GM13977 (cell line): ENCODE data around the gene LRP1-AS.

ENCODE experiments used
- DNase-seq: peaks from one replicate; pipeline ENCODE4 v3.0.0; 2012; ENCODE audit warnings: low spot score
- CTCF ChIP-seq: IDR thresholded peaks from 2 replicates; pipeline ENCODE4 v1.5.1; 2012; ENCODE audit warnings: mild to moderate bottlenecking, control low read depth; ENCODE audit not compliant: insufficient read depth; ENCODE audit errors: extremely low read depth, missing control alignments
- in situ Hi-C: fragments of 300-500 bp; cut with MboI; formaldehyde crosslinking; loops from one replicate; pipeline ENCODE4 v1.12.0; 2022; ENCODE audit warnings: low sequenced_read_pairs, low pct_unique_long_range_greater_than_20kb, mixed read lengths, inconsistent platforms; ENCODE audit not compliant: unreplicated experiment

Gene LRP1-AS

GRCh38 chr12:57193706-57194245 lies 46.4 kb upstream of the LRP1-AS start:
- TF ChIP-seq CTCF, result no peak
- no peak for DNase-seq
- in situ Hi-C loops, result no loop called here

GRCh38 chr12:57192920-57193319 lies 45.5 kb upstream of the LRP1-AS start:
- no peak for TF ChIP-seq CTCF
- no peak for DNase-seq
- in situ Hi-C loops, result no loop called here

GRCh38 chr12:57191410-57191809 lies 44.0 kb upstream of the LRP1-AS start:
- DNase-seq, result no peak
- no peak for TF ChIP-seq CTCF
- in situ Hi-C loops, result no loop called here

- in situ Hi-C loops, result no loop called here
- DNase-seq, result no peak
- TF ChIP-seq CTCF, result no peak
Observed at GRCh38 chr12:57190821-57191220, 43.4 kb upstream of the LRP1-AS start.

- no peak for DNase-seq
- in situ Hi-C loops, result no loop called here
- no peak for TF ChIP-seq CTCF
Observed at GRCh38 chr12:57190037-57190436, 42.6 kb upstream of the LRP1-AS start.

GRCh38 chr12:57188090-57188425 lies 40.6 kb upstream of the LRP1-AS start:
- DNase-seq, result no peak
- in situ Hi-C loops, result no loop called here
- no peak for TF ChIP-seq CTCF

- no peak for TF ChIP-seq CTCF
- in situ Hi-C loops, result no loop called here
- DNase-seq, result no peak
Observed at GRCh38 chr12:57187222-57188089, 40.0 kb upstream of the LRP1-AS start.
